WERI-Rb-1 (cell line): ENCODE measurements around the gene RASA1.
"Not testable (repeated sequence)": the region's sequence is repeated elsewhere in the genome, so short reads cannot be mapped to it uniquely, and the experiment has no call there.

Experiments used
- DNase-seq: peaks from one replicate; pipeline ENCODE4 v3.0.0-alpha.2; 2020
- H3K27ac ChIP-seq: fragments of 250-450 bp; sonication (Bioruptor Pico); 2 replicates; pipeline ENCODE4 v1.5.1; 2020; ENCODE audit warnings: mild to moderate bottlenecking, moderate library complexity
- H3K27me3 ChIP-seq: fragments of 250-450 bp; sonication (Bioruptor Pico); 2 replicates; pipeline ENCODE4 v1.5.1; 2021; ENCODE audit warnings: mild to moderate bottlenecking, low read depth, moderate library complexity; ENCODE audit not compliant: insufficient read depth, severe bottlenecking
- H3K36me3 ChIP-seq: fragments of 250-450 bp; sonication (Bioruptor Pico); 2 replicates; pipeline ENCODE4 v1.5.1; 2020; ENCODE audit warnings: mild to moderate bottlenecking, moderate library complexity
- H3K4me3 ChIP-seq: 2 replicates; pipeline ENCODE4 v1.5.1; 2011; ENCODE audit warnings: low read depth, mild to moderate bottlenecking, control low read depth, low read length
- H3K9me3 ChIP-seq: fragments of 250-450 bp; sonication (Bioruptor Pico); 2 replicates; pipeline ENCODE4 v1.5.1; 2021; ENCODE audit warnings: mild to moderate bottlenecking, moderate library complexity; ENCODE audit not compliant: severe bottlenecking
- CTCF ChIP-seq: IDR thresholded peaks from 2 replicates; pipeline ENCODE4 v1.5.1; 2011; ENCODE audit warnings: low read depth, mild to moderate bottlenecking, control low read depth, inconsistent platforms, low read length

RASA1 gene

DNA sequence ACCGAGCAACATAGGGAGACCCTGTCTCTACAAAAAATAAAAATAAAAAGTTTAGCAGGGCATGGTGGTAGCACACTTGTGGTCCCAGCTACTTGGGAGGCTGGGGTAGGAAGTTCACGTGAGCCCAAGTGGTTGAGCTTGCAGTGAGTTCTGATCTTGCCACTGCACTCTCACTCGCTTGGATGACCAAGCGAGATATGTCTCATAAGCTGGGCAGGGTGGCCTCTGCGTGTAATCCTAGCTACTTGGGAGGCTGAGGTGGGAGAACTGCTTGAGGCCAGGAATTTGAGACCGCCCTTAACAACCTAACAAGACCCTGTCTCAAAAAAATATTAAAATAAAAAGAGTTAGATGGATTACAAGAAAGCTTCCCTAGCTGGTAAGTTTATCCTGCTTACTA is 32.5 kb downstream of the RASA1 start:
- Histone ChIP-seq H3K27me3 (no peaks in the 10 kb centered on the region), H3K9me3 (no peaks in the 10 kb centered on the region), H3K36me3 (peaks cover 3% of the 10 kb centered on the region), H3K27ac (no peak overlapping the region), H3K4me3 (no peak overlapping the region)
- TF ChIP-seq CTCF = no peak
- DNase-seq = no peak

DNA sequence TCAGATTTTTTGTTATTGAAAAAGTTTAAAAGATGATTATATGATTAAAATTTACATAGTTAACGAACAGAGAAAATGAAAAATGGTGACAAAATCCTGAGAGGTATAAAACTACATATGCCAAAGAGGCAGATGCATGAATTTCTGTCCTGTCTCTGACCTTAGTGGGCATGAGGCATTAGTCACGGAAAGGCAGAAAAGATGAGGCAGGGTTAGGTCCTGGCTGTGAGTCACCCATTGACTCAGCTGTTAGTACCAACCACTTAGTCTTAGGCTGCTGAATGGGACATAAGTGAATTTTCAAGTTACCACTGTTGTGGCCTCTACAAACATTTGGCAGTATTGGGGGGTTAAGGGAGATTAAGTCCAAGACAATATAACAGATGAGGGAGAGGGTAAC is 33.1 kb downstream of the RASA1 start:
- no peak for TF ChIP-seq CTCF
- Histone ChIP-seq H3K9me3 (no peaks in the 10 kb centered on the region), H3K36me3 (peaks cover 8% of the 10 kb centered on the region), H3K27ac (no peak overlapping the region), H3K27me3 (no peaks in the 10 kb centered on the region), H3K4me3 (no peak overlapping the region)
- no peak for DNase-seq

DNA sequence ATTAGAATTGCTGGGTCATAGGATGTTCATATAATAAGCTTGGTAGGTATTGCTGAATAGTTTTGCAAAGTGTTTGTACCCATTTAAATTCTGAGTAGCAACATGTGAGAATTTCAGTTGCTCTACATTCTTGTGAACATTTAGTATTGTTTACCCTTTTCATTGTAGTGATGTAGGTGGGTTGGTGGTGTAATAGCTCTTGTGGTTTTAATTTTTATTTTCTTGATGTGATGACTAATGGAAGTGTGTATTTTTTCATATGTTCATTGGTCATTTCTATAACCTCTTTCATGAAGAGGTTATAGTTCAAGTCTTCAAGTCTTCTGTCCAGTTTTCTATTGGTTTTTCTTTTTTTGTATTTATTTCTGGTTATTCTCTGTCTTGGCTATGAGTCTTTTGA is 34.4 kb downstream of the RASA1 start:
- no peak for TF ChIP-seq CTCF
- Histone ChIP-seq H3K36me3 (peaks cover 14% of the 10 kb centered on the region), H3K27ac (no peak overlapping the region), H3K9me3 (no peaks in the 10 kb centered on the region), H3K4me3 (no peak overlapping the region), H3K27me3 (no peaks in the 10 kb centered on the region)
- DNase-seq = no peak

DNA sequence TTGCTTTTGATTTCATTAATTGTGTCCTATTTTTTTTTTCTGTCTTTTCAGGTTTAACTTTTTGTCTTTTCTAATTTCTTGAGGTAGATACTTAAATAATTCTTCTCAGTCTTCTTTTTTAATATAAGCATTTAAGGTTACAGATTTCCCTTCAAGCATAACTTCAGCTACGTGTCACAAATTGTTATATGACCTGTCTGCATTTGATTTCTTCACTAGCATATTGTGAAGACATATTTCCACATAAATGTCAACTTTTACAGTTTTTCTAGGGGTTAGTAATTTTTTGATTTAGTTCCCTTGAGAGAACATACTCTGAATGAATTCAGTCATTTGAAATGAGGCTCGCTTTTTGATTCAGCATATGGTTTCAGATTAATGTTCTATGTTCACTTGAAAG is 35.6 kb downstream of the RASA1 start:
- H3K4me3 ChIP-seq = no peak overlapping the region
- H3K27me3 ChIP-seq = no peaks in the 10 kb centered on the region
- H3K27ac ChIP-seq = no peak overlapping the region
- no peak for TF ChIP-seq CTCF
- H3K36me3 ChIP-seq = peaks cover 14% of the 10 kb centered on the region
- DNase-seq = no peak
- H3K9me3 ChIP-seq = no peaks in the 10 kb centered on the region

- DNase-seq, H3K4me3 ChIP-seq, H3K9me3 ChIP-seq, H3K27me3 ChIP-seq, H3K27ac ChIP-seq: not testable (repeated sequence)
- H3K36me3 ChIP-seq = peaks cover 14% of the 10 kb centered on the region
These were observed 38.4 kb downstream of the RASA1 start for GRCh38 chr5:87306090-87306489.

DNA sequence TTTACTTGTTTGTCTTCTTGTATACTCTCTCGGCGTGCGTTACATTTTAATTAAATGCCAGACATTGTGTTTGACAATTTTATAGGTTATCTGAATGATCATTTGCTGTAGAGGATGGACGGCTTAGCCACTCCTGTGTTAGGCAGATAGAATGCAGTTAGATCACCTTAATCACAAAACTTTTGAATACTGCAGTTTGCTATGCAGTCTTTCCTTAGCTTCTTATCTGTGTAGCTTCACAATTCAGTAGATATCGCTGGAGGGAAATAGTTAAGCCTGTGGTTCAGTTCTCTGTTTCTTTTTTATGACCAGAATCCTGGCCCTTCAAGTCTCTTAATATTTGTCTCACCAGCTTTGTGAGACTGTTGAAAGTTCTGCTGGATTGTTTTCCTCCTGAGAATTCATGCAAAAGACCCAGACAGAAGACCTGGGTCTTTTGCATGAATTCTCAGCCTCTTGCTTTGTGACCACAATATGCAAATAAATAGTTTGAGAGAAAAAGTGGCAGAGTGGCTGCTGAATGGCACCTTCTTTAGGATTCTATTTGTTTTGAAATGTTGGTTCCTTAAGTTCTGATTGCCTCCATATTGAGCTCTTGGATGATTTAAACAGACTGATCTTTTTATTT is 40.2 kb downstream of the RASA1 start:
- H3K27me3 ChIP-seq = no peaks in the 10 kb centered on the region
- H3K4me3 ChIP-seq = no peak overlapping the region
- no peak for TF ChIP-seq CTCF
- no peak overlapping the region for H3K27ac ChIP-seq
- no peak for DNase-seq
- H3K36me3 ChIP-seq = peaks cover 14% of the 10 kb centered on the region
- H3K9me3 ChIP-seq = no peaks in the 10 kb centered on the region
